Immature natural killer cell (primary cell): Measurements from ENCODE around the gene XPO4. TPM values are rescaled to one million over a fixed set of nuclear protein-coding genes. Genes with fewer than 3 reads are reported as not detected.
A peak's percentile ranks its signal among the peaks of the same experiment; 100 is the strongest.
"Not testable (repeated sequence)": the region's sequence is repeated elsewhere in the genome, so short reads cannot be mapped to it uniquely, and the experiment has no call there.

Experiments used
- DNase-seq, 3 donors: peaks; one replicate each; pipeline ENCODE4 v3.0.0; 2022; ENCODE audit warnings: mixed read lengths in 1 of 3
- H3K27ac Mint-ChIP-seq, 6 donors: one replicate each; pipeline ENCODE4 v1.8.0; 2020; ENCODE audit warnings: mixed read lengths in 6 of 6, mild to moderate bottlenecking in 5 of 6, inconsistent platforms in 4 of 6, moderate library complexity in 3 of 6
- H3K27me3 Mint-ChIP-seq, 3 donors: one replicate each; pipeline ENCODE4 v1.8.0; 2020 to 2021; ENCODE audit warnings: low read depth in 3 of 3, mild to moderate bottlenecking in 3 of 3, mixed read lengths in 3 of 3, moderate library complexity in 3 of 3, inconsistent platforms in 1 of 3
- H3K36me3 Mint-ChIP-seq, 3 donors: one replicate each; pipeline ENCODE4 v1.8.0; 2020; ENCODE audit warnings: mixed read lengths in 3 of 3, inconsistent platforms in 2 of 3, mild to moderate bottlenecking in 2 of 3
- H3K4me1 Mint-ChIP-seq, 2 donors: one replicate each; pipeline ENCODE4 v1.8.0; 2020; ENCODE audit warnings: inconsistent platforms in 2 of 2, mild to moderate bottlenecking in 2 of 2, mixed read lengths in 2 of 2, moderate library complexity in 1 of 2
- H3K4me3 Mint-ChIP-seq, 5 donors: one replicate each; pipeline ENCODE4 v1.8.0; 2020; ENCODE audit warnings: mild to moderate bottlenecking in 5 of 5, mixed read lengths in 5 of 5, inconsistent platforms in 3 of 5, moderate library complexity in 3 of 5
- H3K9me3 Mint-ChIP-seq, 6 donors: one replicate each; pipeline ENCODE4 v1.8.0; 2020; ENCODE audit warnings: mild to moderate bottlenecking in 6 of 6, mixed read lengths in 6 of 6, inconsistent platforms in 4 of 6, moderate library complexity in 3 of 6
- polyA plus RNA-seq, 3 donors: library from polyadenylated mRNA; unstranded; fragments of 300-500 nt; fragmentation: Illumina TruSeq; gene quantifications; one replicate each; pipeline ENCODE4 v1.2.3, GENCODE V29; 2021

The XPO4 gene
- polyA plus RNA-seq, 3 donors from 2014 or later, result 1.8 to 3.6 (median 2.9) TPM

DNA sequence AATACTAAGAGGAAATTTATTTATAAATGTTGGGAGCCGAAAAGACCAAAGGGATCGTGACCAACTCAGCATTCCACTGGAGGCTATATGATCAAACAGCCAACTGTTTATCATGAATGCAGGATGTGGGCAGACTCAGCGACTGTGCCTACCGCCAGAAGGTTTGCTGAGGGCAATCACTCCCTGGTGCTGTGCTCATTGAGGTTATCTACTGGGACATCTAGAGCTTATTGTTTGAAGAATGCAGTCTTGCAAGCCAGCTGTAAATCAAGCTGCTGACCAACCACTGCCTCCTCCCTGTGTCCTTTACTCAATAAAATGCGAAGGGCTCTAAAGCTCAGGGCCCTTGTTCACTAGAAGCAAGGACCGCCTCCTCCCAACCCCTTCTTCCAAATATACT is 8.5 kb upstream of the XPO4 start:
- Mint-ChIP-seq H3K4me1 (no peaks in the 10 kb centered on the region), H3K4me3 (no peak overlapping the region), H3K36me3 (no peaks in the 10 kb centered on the region), H3K27me3 (peaks cover 0 to 12% (median 2%) of the 10 kb centered on the region in 3 donors), H3K27ac (no peak overlapping the region), H3K9me3 (no peaks in the 10 kb centered on the region)
- DNase-seq, result no peak

DNA sequence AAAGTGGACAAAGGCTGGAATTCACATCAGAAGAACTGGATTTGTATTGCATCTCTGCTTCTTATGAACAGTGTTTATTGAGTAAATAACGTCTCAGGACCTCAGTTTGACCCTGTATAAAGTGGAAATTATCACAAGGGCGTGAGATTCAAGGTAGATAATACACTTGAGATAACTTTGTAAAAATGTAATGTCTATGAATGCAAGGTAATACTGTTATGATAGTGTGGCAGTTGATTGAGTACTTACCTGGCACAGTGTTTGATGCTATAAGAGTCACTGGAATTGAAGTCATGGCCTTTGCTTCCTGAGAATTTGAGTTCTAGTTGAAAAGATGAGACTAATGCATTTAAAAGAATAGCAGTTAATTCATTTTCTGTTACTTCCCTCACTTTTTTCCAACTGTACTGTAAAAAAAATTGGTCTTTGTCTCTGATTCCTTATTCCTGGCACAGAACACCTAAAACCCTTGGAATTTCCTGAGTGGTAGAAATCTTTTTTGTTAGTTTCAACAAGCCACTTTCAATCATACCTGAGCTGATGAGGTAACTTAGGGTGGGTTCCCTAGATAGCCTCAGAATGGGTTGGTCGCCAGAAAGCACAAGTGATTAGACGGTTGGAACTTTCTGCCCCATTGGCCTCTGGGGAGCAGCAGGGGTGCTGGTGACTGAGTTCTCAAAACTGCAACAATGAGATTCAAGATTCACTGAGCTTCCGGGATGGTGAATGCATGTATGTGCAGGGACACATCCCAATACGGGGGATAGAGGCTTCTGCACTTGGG is 6.4 kb upstream of the XPO4 start:
- Mint-ChIP-seq H3K27ac (no peak overlapping the region), H3K4me1 (peaks cover 0 to 3% of the 10 kb centered on the region in 2 donors), H3K4me3 (no peak overlapping the region), H3K27me3 (peaks cover 2 to 12% (median 5%) of the 10 kb centered on the region in 3 donors), H3K36me3 (no peaks in the 10 kb centered on the region), H3K9me3 (no peaks in the 10 kb centered on the region)
- DNase-seq, result no peak

DNA sequence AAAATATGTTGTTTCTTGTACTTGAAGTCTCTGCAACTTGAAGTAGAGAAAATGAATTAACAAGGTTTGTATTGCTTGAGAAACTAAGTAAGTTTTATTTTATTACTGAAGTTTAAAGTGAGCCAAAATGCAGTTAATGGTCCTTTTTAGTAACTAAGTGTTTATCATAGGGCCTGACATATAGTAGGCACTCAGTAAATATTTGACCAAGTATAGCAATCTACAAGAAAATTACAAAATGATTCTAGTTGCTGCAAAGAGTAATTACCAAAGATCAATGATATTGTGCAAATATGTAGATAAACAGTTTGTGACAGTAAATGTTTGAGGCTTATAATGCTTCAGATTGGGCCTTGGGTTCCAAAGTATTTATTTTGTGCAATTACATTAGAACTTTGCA is 2.4 kb upstream of the XPO4 start:
- Mint-ChIP-seq H3K4me1 (peaks cover 15 to 18% of the 10 kb centered on the region in 2 donors), H3K9me3 (no peaks in the 10 kb centered on the region), H3K27me3 (peaks cover 2 to 13% (median 5%) of the 10 kb centered on the region in 3 donors), H3K36me3 (peaks cover 0 to 1% (median under 1%) of the 10 kb centered on the region in 3 donors), H3K27ac (no peak overlapping the region), H3K4me3 (peak overlapping the region in 2 of 5 donors; percentile 74 to 78)
- no peak for DNase-seq

DNA sequence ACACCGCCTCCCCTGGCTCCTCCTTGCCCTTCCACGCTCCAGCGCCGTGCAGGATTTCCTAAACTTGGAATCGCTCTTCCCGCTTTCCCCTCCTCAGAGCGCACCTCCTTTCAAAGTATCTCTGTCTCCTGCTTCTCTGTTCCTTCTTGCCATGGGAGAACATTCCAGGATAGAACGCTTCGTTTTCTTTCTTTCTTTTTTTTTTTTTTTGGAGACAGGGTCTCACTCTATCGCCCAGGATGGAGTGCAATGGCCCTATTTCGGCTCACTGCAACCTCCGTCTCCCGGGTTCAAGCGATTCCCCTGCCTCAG is 574 bp upstream of the XPO4 start:
- peaks cover 18 to 28% of the 10 kb centered on the region in 2 donors for H3K4me1 Mint-ChIP-seq
- peak overlapping the region; percentile 71 to 97 (median 87) for H3K27ac Mint-ChIP-seq
- H3K27me3 Mint-ChIP-seq, result peaks cover 2 to 7% (median 5%) of the 10 kb centered on the region in 3 donors
- H3K36me3 Mint-ChIP-seq, result peaks cover 4 to 15% (median 13%) of the 10 kb centered on the region in 3 donors
- DNase-seq, result no peak
- peak overlapping the region; percentile 89 to 99 (median 93) for H3K4me3 Mint-ChIP-seq
- no peaks in the 10 kb centered on the region for H3K9me3 Mint-ChIP-seq

DNA sequence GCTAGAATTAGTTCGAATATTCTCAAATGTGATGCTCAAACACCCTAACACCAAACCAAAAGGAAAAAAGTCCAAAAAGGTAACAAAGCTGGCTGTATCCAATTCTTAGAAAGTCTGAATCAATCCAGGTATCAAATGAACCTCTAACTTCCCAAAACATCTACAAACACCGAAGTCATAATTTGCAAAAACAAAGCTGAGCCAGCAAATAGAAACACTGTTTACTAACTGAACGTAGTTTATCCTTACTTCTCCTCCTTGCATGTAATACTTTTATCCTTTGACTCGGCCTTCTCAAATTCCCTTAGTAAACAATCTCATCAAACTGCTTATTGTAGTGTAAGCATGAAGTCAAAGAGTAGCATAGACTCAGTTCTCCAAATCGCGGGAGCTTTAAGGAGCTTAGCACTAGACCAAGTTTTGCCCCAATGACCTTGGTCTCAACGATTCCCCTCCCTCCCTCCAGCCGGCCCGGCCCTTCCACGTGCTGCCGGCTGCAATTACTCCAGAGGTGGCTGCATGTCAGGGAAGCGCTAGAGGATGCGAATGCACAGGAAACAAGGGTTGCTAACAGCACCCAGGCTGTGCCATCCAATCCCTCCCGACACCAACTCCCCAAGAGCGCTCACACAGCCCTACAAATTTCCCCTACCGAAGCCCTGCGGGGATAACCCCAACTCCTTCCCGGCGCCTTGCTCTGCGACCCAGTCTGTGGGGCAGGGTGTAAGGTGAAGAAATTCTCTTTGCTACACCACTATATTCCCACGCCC is 693 bp downstream of the XPO4 start:
- peaks cover 18 to 28% of the 10 kb centered on the region in 2 donors for H3K4me1 Mint-ChIP-seq
- H3K4me3 Mint-ChIP-seq, result peak overlapping the region; percentile 87 to 94 (median 89)
- H3K27ac Mint-ChIP-seq, result peak overlapping the region; percentile 32 to 93 (median 86)
- peaks cover 4 to 15% (median 13%) of the 10 kb centered on the region in 3 donors for H3K36me3 Mint-ChIP-seq
- H3K9me3 Mint-ChIP-seq, result no peaks in the 10 kb centered on the region
- peaks cover 2 to 7% (median 3%) of the 10 kb centered on the region in 3 donors for H3K27me3 Mint-ChIP-seq
- peak in 1 of 3 donors; percentile 13 for DNase-seq

DNA sequence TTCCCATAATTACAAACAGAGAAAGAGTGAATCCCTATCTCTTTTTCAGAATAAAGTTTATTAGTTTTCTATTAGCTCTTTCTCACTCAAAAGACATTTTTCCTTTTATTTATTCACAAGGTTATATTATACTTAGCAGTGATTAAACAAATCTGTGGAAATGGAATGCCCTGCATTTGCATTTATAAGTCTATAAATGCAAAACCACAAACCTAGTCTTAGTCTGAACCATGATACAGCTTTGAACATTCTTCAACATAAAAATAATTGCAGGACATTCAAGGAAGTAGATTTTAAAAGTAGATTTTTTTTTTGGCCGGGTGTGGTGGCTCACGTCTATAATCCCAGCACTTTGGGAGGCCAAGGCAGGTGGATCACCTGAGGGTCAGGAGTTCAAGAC is 8.3 kb downstream of the XPO4 start:
- Mint-ChIP-seq H3K36me3 (peaks cover 0 to 14% (median 8%) of the 10 kb centered on the region in 3 donors), H3K4me1 (peaks cover 25 to 35% of the 10 kb centered on the region in 2 donors), H3K9me3 (no peaks in the 10 kb centered on the region), H3K4me3 (no peak overlapping the region), H3K27me3 (peaks cover 18 to 29% (median 29%) of the 10 kb centered on the region in 3 donors), H3K27ac (no peak overlapping the region)
- DNase-seq, result no peak

DNA sequence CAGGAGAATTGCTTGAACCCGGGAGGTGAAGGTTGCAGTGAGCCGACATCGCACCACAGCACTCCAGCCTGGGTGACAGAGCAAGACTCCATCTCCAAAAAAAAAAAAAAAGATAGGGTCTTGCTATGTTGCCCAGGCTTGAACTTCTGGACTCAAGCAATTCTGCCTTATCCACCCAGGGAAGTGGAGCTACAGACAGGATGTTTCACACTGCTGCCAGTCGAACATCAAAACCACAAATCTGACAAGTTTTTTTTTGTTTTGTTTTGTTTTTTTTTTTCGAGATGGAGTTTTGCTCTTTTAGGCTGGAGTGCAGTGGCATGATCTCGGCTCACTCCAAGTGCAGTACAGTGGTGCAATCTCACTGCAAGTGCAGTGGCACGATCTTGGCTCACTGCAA is 10.8 kb downstream of the XPO4 start:
- peaks cover 25 to 33% of the 10 kb centered on the region in 2 donors for H3K4me1 Mint-ChIP-seq

DNA sequence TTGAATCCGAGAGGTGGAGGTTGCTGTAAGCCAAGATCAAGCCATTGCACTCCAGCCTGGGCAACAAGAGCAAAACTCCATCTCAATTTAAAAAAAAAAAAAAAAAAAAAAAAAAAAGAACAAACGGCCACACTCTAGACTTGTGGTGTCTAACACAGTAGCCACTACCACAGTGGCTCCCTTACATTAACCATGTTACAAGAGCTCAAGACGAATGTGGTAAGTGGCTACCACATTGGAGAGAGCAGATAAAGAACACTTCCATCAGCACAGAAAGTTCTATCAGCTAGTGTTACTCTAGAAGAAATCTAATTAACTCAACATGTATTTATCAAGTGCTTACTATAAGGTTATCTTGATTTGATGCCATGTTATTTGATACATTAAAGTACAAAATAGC is 11.5 kb downstream of the XPO4 start:
- Mint-ChIP-seq H3K4me1 (peaks cover 25 to 33% of the 10 kb centered on the region in 2 donors), H3K36me3 (peaks cover 0 to 18% (median 16%) of the 10 kb centered on the region in 3 donors)

More for the DNA sequence above, 10.8 kb downstream of the XPO4 start:
- H3K27ac Mint-ChIP-seq, result peak overlapping the region in 2 of 6 donors; percentile 57 to 59
- no peaks in the 10 kb centered on the region for H3K9me3 Mint-ChIP-seq
- H3K36me3 Mint-ChIP-seq, result peaks cover 0 to 18% (median 12%) of the 10 kb centered on the region in 3 donors
- H3K4me3 Mint-ChIP-seq, result peak overlapping the region in 3 of 5 donors; percentile 35 to 61 (median 50)
- peak; percentile 62 to 69 (median 66) for DNase-seq
- H3K27me3 Mint-ChIP-seq, result peaks cover 20 to 35% (median 29%) of the 10 kb centered on the region in 3 donors

DNA sequence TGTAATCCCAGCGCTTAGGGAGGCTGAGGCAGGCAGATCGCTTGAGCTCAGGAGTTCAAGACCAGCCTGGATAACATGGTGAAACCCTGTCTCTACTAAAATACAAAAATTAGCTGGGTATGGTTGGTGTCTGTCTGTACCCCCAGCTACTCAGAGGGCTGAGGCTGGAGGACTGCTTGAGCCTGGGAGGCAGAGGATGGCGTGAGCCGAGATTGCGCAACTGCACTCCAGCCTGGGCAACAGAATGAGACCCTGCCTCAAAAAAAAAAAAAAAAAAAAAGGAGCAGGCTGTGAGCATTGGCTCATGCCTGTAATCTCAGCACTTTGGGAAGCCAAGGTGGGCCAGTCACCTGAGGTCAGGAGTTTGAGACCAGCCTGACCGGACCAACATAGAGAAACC is 12.0 kb downstream of the XPO4 start:
- peaks cover 20 to 35% (median 29%) of the 10 kb centered on the region in 3 donors for H3K27me3 Mint-ChIP-seq
- H3K4me1 Mint-ChIP-seq, result peaks cover 25 to 33% of the 10 kb centered on the region in 2 donors
- H3K4me3 Mint-ChIP-seq, result peak overlapping the region in 2 of 5 donors; percentile 33 to 50
- not testable (repeated sequence) for DNase-seq, H3K9me3 Mint-ChIP-seq
- H3K36me3 Mint-ChIP-seq, result peaks cover 0 to 19% (median 18%) of the 10 kb centered on the region in 3 donors
- peak overlapping the region in 2 of 6 donors; percentile 59 to 81 for H3K27ac Mint-ChIP-seq

More for the DNA sequence above, 11.5 kb downstream of the XPO4 start:
- peak; percentile 67 to 71 (median 69) for DNase-seq
- Mint-ChIP-seq H3K27me3 (peaks cover 20 to 35% (median 29%) of the 10 kb centered on the region in 3 donors), H3K9me3 (no peaks in the 10 kb centered on the region), H3K4me3 (peak overlapping the region in 4 of 5 donors; percentile 45 to 76 (median 56)), H3K27ac (peak overlapping the region; percentile 9 to 88 (median 68))

DNA sequence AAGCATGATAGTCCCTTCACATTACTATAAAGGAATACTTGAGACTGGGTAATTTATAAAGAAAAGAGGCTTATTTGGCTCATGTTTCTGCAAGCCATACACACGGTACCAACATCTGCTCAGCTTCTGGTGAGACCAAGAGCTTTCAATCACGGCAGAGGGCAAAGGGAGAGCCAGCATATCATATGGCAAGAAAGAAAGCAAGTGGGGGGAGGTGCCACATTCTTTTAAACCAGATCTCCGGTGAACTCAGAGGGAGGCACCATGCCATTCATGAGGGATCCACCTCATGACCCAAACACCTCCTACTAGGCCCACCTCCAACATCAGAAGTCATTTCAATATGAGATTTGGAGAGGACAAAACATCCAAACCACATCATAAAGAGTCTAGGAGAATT is 20.3 kb downstream of the XPO4 start:
- H3K36me3 Mint-ChIP-seq, result peaks cover 1 to 22% (median 6%) of the 10 kb centered on the region in 3 donors
- no peak overlapping the region for H3K27ac Mint-ChIP-seq
- no peaks in the 10 kb centered on the region for H3K9me3 Mint-ChIP-seq
- no peak overlapping the region for H3K4me3 Mint-ChIP-seq
- peaks cover 6 to 20% of the 10 kb centered on the region in 2 donors for H3K4me1 Mint-ChIP-seq
- DNase-seq, result no peak
- peaks cover 0 to 6% (median 0%) of the 10 kb centered on the region in 3 donors for H3K27me3 Mint-ChIP-seq

DNA sequence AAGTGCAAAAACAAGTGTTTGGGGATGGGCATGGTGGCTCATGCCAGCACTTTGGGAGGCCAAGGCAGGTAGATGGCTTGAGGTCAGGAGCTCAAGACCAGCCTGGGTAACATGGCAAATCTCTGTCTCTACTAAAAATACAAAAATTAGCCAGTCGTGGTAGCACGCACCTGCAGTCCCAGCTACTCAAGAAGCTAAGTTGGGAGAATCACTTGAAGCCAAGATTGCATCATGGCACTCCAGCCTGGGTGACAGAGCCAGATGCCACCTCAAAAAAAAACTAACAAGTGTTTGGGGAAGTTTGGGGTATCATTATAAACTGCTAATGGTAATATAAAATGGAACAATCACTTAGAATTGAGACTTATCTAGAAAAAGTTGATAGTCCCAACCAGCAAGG is 24.6 kb downstream of the XPO4 start:
- Mint-ChIP-seq H3K27ac (no peak overlapping the region), H3K4me1 (peaks cover 2 to 25% of the 10 kb centered on the region in 2 donors), H3K4me3 (no peak overlapping the region), H3K36me3 (peaks cover 3 to 7% (median 4%) of the 10 kb centered on the region in 3 donors), H3K27me3 (peaks cover 0 to 4% (median 0%) of the 10 kb centered on the region in 3 donors), H3K9me3 (no peaks in the 10 kb centered on the region)
- no peak for DNase-seq

DNA sequence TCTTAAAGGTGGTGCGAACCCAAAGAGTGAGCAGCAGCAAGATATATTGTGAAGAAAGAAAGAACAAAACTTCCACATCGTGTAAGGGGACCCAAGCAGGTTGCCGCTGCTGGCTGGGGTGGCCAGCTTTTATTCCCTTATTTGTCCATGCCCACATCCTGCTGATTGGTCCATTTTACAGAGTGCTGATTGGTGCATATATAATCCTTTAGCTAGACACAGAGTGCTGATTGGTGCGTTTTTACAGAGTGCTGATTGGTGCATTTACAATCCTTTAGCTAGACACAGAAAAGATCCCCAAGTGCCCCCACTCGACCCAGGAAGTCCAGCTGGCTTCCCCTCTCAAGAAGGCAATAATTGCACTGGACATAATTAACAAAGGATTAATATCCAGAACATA is 25.7 kb downstream of the XPO4 start:
- not testable (repeated sequence) for H3K27ac Mint-ChIP-seq, H3K27me3 Mint-ChIP-seq, H3K36me3 Mint-ChIP-seq, H3K4me3 Mint-ChIP-seq, H3K9me3 Mint-ChIP-seq, DNase-seq
- H3K4me1 Mint-ChIP-seq, result peaks cover 4 to 19% of the 10 kb centered on the region in 2 donors

DNA sequence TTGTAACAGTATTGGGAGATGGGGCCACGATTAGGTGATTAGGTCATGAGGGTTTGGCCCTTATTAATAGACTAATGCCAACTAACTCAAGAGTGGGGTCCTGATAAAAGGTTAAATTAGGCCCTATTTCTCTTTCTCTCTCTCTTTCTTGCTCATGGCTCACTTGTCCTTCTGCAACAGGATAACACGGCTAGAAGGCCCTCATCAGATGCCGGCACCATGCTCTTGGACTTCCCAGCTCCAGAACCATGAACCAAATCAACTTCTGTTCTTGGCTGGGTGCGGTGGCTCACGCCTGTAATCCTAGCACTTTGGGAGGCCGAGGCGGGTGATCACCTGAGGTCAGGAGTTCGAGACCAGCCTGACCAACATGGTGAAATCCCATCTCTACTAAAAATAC is 28.1 kb downstream of the XPO4 start:
- not testable (repeated sequence) for H3K36me3 Mint-ChIP-seq, H3K4me3 Mint-ChIP-seq, DNase-seq, H3K9me3 Mint-ChIP-seq, H3K27ac Mint-ChIP-seq, H3K27me3 Mint-ChIP-seq
- H3K4me1 Mint-ChIP-seq, result peaks cover 4 to 14% of the 10 kb centered on the region in 2 donors

DNA sequence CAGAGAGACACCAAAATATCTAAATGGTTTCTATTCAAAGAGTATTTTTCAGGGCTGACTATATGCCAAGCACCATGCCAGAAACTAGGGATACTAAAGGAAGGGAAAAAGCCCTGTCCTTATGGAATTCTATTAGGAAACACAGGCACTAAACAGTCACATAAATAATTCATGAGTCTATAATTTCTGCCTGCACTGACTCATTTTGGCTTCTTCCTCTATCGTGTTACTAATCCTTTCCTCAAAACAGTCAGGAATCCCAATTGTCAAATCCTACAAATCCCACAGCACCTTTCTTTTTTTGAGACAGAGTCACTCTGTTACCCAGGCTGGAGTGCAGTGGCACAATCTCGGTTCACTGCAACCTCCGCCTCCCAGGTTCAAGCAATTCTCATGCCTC is 29.2 kb downstream of the XPO4 start:
- no peaks in the 10 kb centered on the region for H3K27me3 Mint-ChIP-seq
- no peak overlapping the region for H3K4me3 Mint-ChIP-seq
- no peaks in the 10 kb centered on the region for H3K9me3 Mint-ChIP-seq
- no peak for DNase-seq
- H3K4me1 Mint-ChIP-seq, result peaks cover 2 to 14% of the 10 kb centered on the region in 2 donors
- H3K36me3 Mint-ChIP-seq, result peaks cover 0 to 7% (median 0%) of the 10 kb centered on the region in 3 donors
- H3K27ac Mint-ChIP-seq, result no peak overlapping the region
